Lower leg skin (tissue), 3 donors: Measurements from ENCODE around the gene TUBGCP3.

Experiments
- CTCF ChIP-seq, 3 donors: fragments of 450-650 bp; IDR thresholded peaks; one replicate each; pipeline ENCODE4 v1.5.1; 2016; ENCODE audit warnings: antibody characterized with exemption in 3 of 3, mild to moderate bottlenecking in 3 of 3, moderate library complexity in 2 of 3
- POLR2A ChIP-seq, 2 donors: fragments of 450-650 bp; IDR thresholded peaks; one replicate each; pipeline ENCODE4 v1.6.1; 2016 to 2017; ENCODE audit warnings: antibody characterized with exemption in 2 of 2, mild to moderate bottlenecking in 1 of 2, moderate library complexity in 1 of 2

DNA sequence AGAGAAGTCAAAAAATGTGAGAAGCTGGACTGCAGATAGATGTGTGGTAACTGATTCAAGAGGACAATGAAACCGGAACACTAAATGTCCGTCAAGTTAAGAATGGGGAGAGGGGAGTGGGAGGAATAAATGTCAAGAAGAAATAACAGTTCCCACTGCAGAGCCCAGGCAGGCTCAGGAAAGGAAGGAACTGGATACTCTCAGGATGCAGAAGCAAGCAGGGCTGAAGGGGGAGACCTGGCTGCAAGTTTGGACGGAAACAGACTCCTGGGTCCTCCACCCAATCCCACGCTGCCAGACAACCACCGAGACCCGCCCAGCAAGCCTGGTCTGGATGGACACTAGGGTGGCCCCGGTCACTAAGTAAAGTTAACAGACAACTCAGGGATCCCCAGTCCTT, 18.1 kb downstream of the TUBGCP3 start:
- TF ChIP-seq CTCF (IDR thresholded peaks at IDR 0.05) (no peak), POLR2A (IDR thresholded peaks at IDR 0.05) (no peak)
